HEK293 (cell line): Measurements from ENCODE around the gene EXD2.

Experiments used
- CTCF ChIA-PET: fragments of 350-600 bp; formaldehyde crosslinking; extraction: SDS; loops from one replicate; lab custom pipeline; 2021; ENCODE audit warnings: antibody characterized with exemption; lab: Yijun Ruan, JAX
- POLR2A ChIA-PET: fragments of 300-600 bp; formaldehyde crosslinking; extraction: SDS; loops from one replicate; lab custom pipeline; 2020; ENCODE audit warnings: antibody characterized with exemption, inconsistent platforms; lab: Yijun Ruan, JAX
- H3K27ac ChIP-seq: fragments of 200-500 bp; sonication (Bioruptor generic); 2 replicates; pipeline ENCODE4 v1.5.1; 2014; ENCODE audit warnings: low read depth, low read length, control low read depth, inconsistent platforms; ENCODE audit errors: extremely low read depth
- H3K36me3 ChIP-seq, 2 experiments: fragments of 200-500 bp in 1 of 2; sonication (Bioruptor generic) in 1 of 2; 1 replicate in 1 of 2; 2 replicates in 1 of 2; pipeline ENCODE4 v1.5.1; 2014 to 2017; ENCODE audit warnings: inconsistent platforms in 2 of 2, low read length in 2 of 2; ENCODE audit not compliant: control insufficient read depth in 2 of 2, insufficient read depth in 1 of 2
- H3K4me1 ChIP-seq: fragments of 200-500 bp; sonication (Bioruptor generic); 2 replicates; pipeline ENCODE4 v1.5.1; 2014; ENCODE audit warnings: mild to moderate bottlenecking, low read length, inconsistent platforms; ENCODE audit not compliant: control insufficient read depth, insufficient read depth
- H3K4me3 ChIP-seq: 2 replicates; pipeline ENCODE4 v1.5.1; 2011; ENCODE audit warnings: low read depth, mild to moderate bottlenecking, control low read depth, low read length, moderate library complexity
- H3K9me3 ChIP-seq: fragments of 200-500 bp; sonication (Bioruptor generic); 2 replicates; pipeline ENCODE4 v1.5.1; 2014; ENCODE audit warnings: low read depth, low read length, inconsistent platforms; ENCODE audit not compliant: control insufficient read depth, insufficient read depth
- GLI4 ChIP-seq: fragments of 450-650 bp; formaldehyde crosslinking; IDR thresholded peaks from 2 replicates; pipeline ENCODE4 v1.5.1; 2016; ENCODE audit warnings: missing biosample characterization, missing genetic modification characterization
- GLIS2 ChIP-seq: fragments of 450-650 bp; formaldehyde crosslinking; IDR thresholded peaks from 2 replicates; pipeline ENCODE4 v1.5.1; 2016; ENCODE audit warnings: missing biosample characterization, missing genetic modification characterization
- KLF1 ChIP-seq: fragments of 450-650 bp; formaldehyde crosslinking; IDR thresholded peaks from 2 replicates; pipeline ENCODE4 v1.5.1; 2016; ENCODE audit warnings: missing biosample characterization, missing genetic modification characterization
- MEIS1 ChIP-seq: sonication (generic); formaldehyde crosslinking; IDR thresholded peaks from 2 replicates; pipeline ENCODE4 v1.8.1; 2022; ENCODE audit warnings: missing genetic modification reagents, mild to moderate bottlenecking, borderline replicate concordance
- PRDM6 ChIP-seq: fragments of 450-650 bp; formaldehyde crosslinking; IDR thresholded peaks from 2 replicates; pipeline ENCODE4 v1.5.1; 2017; ENCODE audit warnings: missing biosample characterization, missing genetic modification characterization
- SCRT1 ChIP-seq: fragments of 450-650 bp; formaldehyde crosslinking; IDR thresholded peaks from 2 replicates; pipeline ENCODE4 v1.5.1; 2016; ENCODE audit warnings: missing biosample characterization, missing genetic modification characterization, borderline replicate concordance
- SCRT2 ChIP-seq: fragments of 450-650 bp; formaldehyde crosslinking; IDR thresholded peaks from 2 replicates; pipeline ENCODE4 v1.5.1; 2016; ENCODE audit warnings: missing biosample characterization, missing genetic modification characterization
- ZBTB48 ChIP-seq: fragments of 450-650 bp; formaldehyde crosslinking; IDR thresholded peaks from 2 replicates; pipeline ENCODE4 v1.5.1; 2016; ENCODE audit warnings: missing biosample characterization, missing genetic modification characterization
- ZNF121 ChIP-seq: fragments of 450-650 bp; formaldehyde crosslinking; IDR thresholded peaks from 2 replicates; pipeline ENCODE4 v1.5.1; 2016; ENCODE audit warnings: missing biosample characterization, missing genetic modification characterization
- ZNF140 ChIP-seq: fragments of 450-650 bp; formaldehyde crosslinking; IDR thresholded peaks from 2 replicates; pipeline ENCODE4 v1.5.1; 2016; ENCODE audit warnings: missing biosample characterization, missing genetic modification characterization
- ZNF23 ChIP-seq: fragments of 450-650 bp; formaldehyde crosslinking; IDR thresholded peaks from 2 replicates; pipeline ENCODE4 v1.5.1; 2016; ENCODE audit warnings: missing biosample characterization, missing genetic modification characterization, borderline replicate concordance
- ZNF501 ChIP-seq: fragments of 450-650 bp; formaldehyde crosslinking; IDR thresholded peaks from 2 replicates; pipeline ENCODE4 v1.5.1; 2016; ENCODE audit warnings: missing biosample characterization, missing genetic modification characterization
- ZNF521 ChIP-seq: fragments of 450-650 bp; formaldehyde crosslinking; IDR thresholded peaks from 2 replicates; pipeline ENCODE4 v1.5.1; 2017; ENCODE audit warnings: missing biosample characterization, mild to moderate bottlenecking, missing genetic modification characterization
- ZNF544 ChIP-seq: fragments of 450-650 bp; formaldehyde crosslinking; IDR thresholded peaks from 2 replicates; pipeline ENCODE4 v1.5.0; 2017; ENCODE audit warnings: missing biosample characterization, missing genetic modification characterization
- ZNF558 ChIP-seq: fragments of 450-650 bp; formaldehyde crosslinking; IDR thresholded peaks from 2 replicates; pipeline ENCODE4 v1.5.1; 2016; ENCODE audit warnings: missing biosample characterization, missing genetic modification characterization
- ZNF621 ChIP-seq: fragments of 450-650 bp; formaldehyde crosslinking; IDR thresholded peaks from 2 replicates; pipeline ENCODE4 v1.5.1; 2017; ENCODE audit warnings: missing biosample characterization, missing genetic modification characterization
- ZNF654 ChIP-seq: fragments of 450-650 bp; formaldehyde crosslinking; IDR thresholded peaks from 2 replicates; pipeline ENCODE4 v1.5.1; 2016; ENCODE audit warnings: low read depth, missing biosample characterization, missing genetic modification characterization
- ZNF830 ChIP-seq: fragments of 450-650 bp; IDR thresholded peaks from 2 replicates; pipeline ENCODE4 v1.5.0; 2018; ENCODE audit warnings: missing biosample characterization, missing genetic modification characterization, low read depth, mild to moderate bottlenecking, moderate library complexity
- ZSCAN5A ChIP-seq: fragments of 450-650 bp; formaldehyde crosslinking; IDR thresholded peaks from 2 replicates; pipeline ENCODE4 v1.5.1; 2016; ENCODE audit warnings: missing biosample characterization, missing genetic modification characterization

Gene EXD2

GRCh38 chr14:69242311-69243224 lies 51.3 kb downstream of the EXD2 start:
- Histone ChIP-seq H3K36me3 (peaks cover 12 to 36% of the 10 kb centered on the region in 2 experiments), H3K27ac (no peak overlapping the region), H3K4me3 (no peak overlapping the region), H3K9me3 (no peaks in the 10 kb centered on the region), H3K4me1 (no peaks in the 10 kb centered on the region)
- no peak for TF ChIP-seq SCRT1 (tag by site-specific recombination)
- peak; percentile 88 for TF ChIP-seq SCRT2 (tag by site-specific recombination)
- peak; percentile 64 for TF ChIP-seq ZNF654 (tag by site-specific recombination)
- no peak for TF ChIP-seq GLI4
- no peak for TF ChIP-seq KLF1 (tag by site-specific recombination)
- no peak for TF ChIP-seq ZNF830 (tag by site-specific recombination)
- no peak for TF ChIP-seq ZNF501 (tag by site-specific recombination)
- ChIA-PET CTCF (interaction anchor here (0.6 to 2.9 kb wide), 43 partner anchors 9 to 379 kb away, joined by 3 to 45 read pairs (median 4); partner anchors contain the start of genes CCDC177 and ERH), POLR2A (no interaction called here)

DNA sequence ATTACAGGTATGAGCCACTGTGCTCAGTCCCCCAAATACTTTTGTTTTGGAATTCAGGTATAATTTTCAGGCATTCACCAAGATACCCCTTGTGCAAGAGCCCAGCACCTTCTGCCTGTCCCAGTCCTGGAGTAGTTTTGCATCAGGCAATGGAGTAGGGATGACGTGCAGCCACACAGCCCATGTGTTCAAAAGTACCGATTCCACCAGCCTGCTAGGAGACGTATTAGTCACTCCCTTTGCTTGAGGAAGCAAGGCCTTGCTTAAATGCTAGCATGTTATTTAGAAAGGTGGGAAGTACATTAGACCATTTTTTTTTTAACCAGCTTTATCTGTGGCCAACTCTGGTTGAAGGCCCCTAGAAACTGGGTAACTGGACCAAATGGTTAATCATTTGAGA lies 53.6 kb downstream of the EXD2 start:
- ChIA-PET POLR2A (no interaction called here), CTCF (interaction anchor here (1.1 kb wide), 1 partner anchor 165 kb away, joined by 4 read pairs; no protein-coding TSS in a partner anchor)
- TF ChIP-seq ZNF621 (tag by site-specific recombination) (no peak), ZNF544 (no peak), ZNF521 (no peak)
- Histone ChIP-seq H3K4me1 (no peaks in the 10 kb centered on the region), H3K36me3 (peaks cover 0 to 17% of the 10 kb centered on the region in 2 experiments; a peak in 2 of 3 replicates), H3K4me3 (no peak overlapping the region), H3K27ac (no peak overlapping the region), H3K9me3 (no peaks in the 10 kb centered on the region)

- POLR2A ChIA-PET: no interaction called here
- CTCF ChIA-PET: interaction anchor here (0.5 to 4.0 kb wide), 6 partner anchors 10 to 448 kb away, joined by 3 to 17 read pairs (median 3); no protein-coding TSS in a partner anchor
- no peak for TF ChIP-seq ZBTB48 (tag by site-specific recombination)
- no peak for TF ChIP-seq ZNF558 (tag by site-specific recombination)
- TF ChIP-seq PRDM6: no peak
- TF ChIP-seq MEIS1 (CRISPR knock-in tag): no peak
- TF ChIP-seq GLIS2: no peak
Measured at GRCh38 chr14:69246331-69246730, 55.0 kb downstream of the EXD2 start.

GRCh38 chr14:69247676-69248440 lies 56.6 kb downstream of the EXD2 start:
- no peaks in the 10 kb centered on the region for H3K9me3 ChIP-seq
- CTCF ChIA-PET: interaction anchor here (0.7 to 4.0 kb wide), 3 partner anchors 115 to 300 kb away, joined by 3 to 17 read pairs (median 3); no protein-coding TSS in a partner anchor
- POLR2A ChIA-PET: no interaction called here
- TF ChIP-seq ZNF140 (tag by site-specific recombination) (no peak), ZNF23 (tag by site-specific recombination) (no peak), ZNF121 (tag by site-specific recombination) (no peak), ZSCAN5A (tag by site-specific recombination) (no peak)

More at GRCh38 chr14:69246331-69246730, 55.0 kb downstream of the EXD2 start:
- peaks cover 0 to 5% of the 10 kb centered on the region in 2 experiments; a peak in 2 of 3 replicates for H3K36me3 ChIP-seq
- H3K4me1 ChIP-seq: no peaks in the 10 kb centered on the region
- no peaks in the 10 kb centered on the region for H3K9me3 ChIP-seq
- no peak overlapping the region for H3K4me3 ChIP-seq
- no peak overlapping the region for H3K27ac ChIP-seq

More at GRCh38 chr14:69247676-69248440, 56.6 kb downstream of the EXD2 start:
- Histone ChIP-seq H3K36me3 (no peaks in the 10 kb centered on the region; a peak in 1 of 3 replicates), H3K4me3 (no peak overlapping the region), H3K27ac (no peak overlapping the region), H3K4me1 (no peaks in the 10 kb centered on the region)
